Thyroid gland (tissue), 4 donors: ENCODE results near the gene MSS51.

ENCODE experiments used
- CTCF ChIP-seq, 6 experiments: fragments of 200-600 bp in 3 of 6; fragments of 450-650 bp in 3 of 6; sonication (generic) in 3 of 6; IDR thresholded peaks; one replicate each; pipeline ENCODE4 v1.5.1; 2016 to 2019; ENCODE audit warnings: antibody characterized with exemption in 6 of 6, mild to moderate bottlenecking in 2 of 6, inconsistent platforms in 1 of 6, moderate library complexity in 1 of 6
- POLR2A ChIP-seq, 2 donors: fragments of 450-650 bp; IDR thresholded peaks; one replicate each; pipeline ENCODE4 v1.6.1; 2017; ENCODE audit warnings: antibody characterized with exemption in 2 of 2, mild to moderate bottlenecking in 2 of 2, moderate library complexity in 1 of 2

DNA sequence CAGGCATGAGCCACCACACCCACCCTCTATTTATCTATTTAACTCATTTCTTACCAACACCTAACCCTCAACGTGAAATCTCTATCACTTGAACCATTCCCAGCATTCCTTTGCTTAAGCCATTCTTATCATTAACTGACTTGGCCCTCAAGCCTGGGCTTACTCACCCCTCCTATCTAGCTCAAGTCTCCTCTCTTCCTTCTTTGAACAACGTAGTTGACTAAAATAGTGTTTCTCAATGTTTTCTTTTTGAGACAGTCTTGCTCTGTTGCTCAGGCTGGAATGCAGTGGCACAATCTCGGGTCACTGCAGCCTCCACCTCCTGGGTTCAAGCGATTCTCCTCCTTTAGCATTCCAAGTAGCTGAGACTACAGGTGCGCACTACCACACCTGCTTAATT is 26.5 kb downstream of the MSS51 start:
- no peak for TF ChIP-seq CTCF (IDR thresholded peaks at IDR 0.05)
- no peak for TF ChIP-seq POLR2A (IDR thresholded peaks at IDR 0.05)
